Stimulated activated CD4-positive, alpha-beta T cell treated with anti-CD3 and anti-CD28 coated beads, Interleukin-4, amount 100 ng/mL, for 4 hours (primary cell): ENCODE data around the gene IGFN1.
"Not testable (repeated sequence)": the region's sequence is repeated elsewhere in the genome, so short reads cannot be mapped to it uniquely, and the experiment has no call there.

Source experiments
- DNase-seq, 2 experiments: peaks; one replicate each; pipeline ENCODE4 v3.0.0-alpha.2; 2020

The IGFN1 gene

DNA sequence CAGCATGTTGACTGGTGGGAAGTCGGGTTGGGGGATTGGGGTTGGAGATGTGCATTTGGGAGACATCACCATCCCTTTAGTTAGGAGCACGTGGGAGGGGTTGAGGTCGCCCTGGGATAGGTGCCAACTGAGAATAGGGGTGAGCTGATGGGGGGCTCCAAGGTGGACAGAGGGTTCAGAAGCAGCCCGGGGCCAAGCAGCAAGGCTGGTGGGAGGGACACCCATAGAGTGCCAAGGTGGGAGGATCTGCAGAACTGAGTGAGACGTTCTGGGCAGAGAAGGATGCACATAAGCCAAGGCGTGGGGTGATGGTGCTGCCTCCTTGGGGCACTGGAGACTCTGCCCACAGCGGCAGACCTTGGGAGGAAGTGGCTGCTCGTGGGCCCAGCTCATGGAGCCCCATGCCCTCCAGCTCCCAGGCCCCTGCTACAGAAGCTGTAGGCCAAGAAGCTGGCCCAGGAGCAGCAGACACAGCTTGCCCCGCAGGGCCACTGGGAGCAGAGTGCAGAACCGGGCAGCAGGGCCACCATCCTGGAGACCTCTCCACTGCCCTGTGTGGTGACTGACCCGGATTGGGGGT, 61.3 kb downstream of the IGFN1 start:
- no peak for DNase-seq

DNA sequence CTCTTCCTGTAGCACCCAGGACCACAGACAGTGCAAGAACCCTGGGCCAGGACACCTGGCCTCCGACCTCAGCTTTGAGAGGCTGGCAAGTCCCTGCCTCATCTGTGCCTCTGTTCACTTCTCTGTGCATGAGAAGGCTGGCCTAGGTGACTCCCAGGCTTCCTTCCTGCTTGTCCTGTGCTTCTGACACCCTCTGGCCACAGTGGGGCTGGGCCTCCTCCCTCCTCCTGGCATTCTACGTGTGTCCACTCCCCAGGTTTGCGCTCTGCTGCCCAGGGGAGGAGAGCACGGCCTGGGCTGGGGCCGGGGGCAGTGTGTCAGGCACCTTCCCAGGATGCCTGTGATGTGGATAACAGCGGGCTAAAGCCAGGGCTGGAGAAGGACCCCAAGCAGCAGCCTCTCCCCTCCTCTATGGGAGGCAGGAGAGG, 62.3 kb downstream of the IGFN1 start:
- no peak for DNase-seq

GRCh38 chr1:201253411-201253810, 62.8 kb downstream of the IGFN1 start:
- no peak for DNase-seq

DNA sequence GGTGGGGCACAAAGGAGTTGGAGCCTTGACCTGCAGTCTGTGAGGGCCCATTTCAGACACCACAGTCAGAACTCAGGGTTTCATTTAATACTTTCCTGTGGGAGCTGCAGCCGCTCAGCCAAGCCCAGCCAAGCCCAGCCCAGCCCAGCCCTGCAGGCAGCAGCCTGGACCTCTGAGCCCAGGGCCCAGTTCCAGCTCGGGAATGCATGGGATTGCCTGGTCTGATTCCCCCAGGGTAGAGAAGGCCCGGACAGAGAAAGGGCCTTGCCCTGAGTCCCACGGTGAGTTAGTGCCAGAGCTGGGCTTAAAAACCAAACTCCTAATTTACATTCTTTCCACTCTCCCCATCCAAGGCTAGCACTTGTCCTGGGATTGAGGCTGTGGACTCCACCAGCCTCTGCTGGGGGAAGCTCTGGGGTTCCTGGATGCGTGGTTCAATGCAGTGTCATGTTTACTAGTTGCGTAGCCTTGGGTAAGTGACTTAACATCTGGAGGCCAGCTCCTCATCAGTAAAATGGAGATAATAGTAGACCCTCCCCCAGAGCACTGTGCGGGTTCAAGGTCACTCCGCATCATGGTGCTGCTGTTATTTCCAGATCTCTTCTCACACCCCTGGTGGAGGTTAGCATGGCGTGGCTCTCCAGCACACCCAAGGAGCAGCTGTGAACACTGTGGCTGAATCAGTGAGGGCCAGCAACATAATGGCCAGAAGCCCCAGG, 63.4 kb downstream of the IGFN1 start:
- DNase-seq = no peak

DNA sequence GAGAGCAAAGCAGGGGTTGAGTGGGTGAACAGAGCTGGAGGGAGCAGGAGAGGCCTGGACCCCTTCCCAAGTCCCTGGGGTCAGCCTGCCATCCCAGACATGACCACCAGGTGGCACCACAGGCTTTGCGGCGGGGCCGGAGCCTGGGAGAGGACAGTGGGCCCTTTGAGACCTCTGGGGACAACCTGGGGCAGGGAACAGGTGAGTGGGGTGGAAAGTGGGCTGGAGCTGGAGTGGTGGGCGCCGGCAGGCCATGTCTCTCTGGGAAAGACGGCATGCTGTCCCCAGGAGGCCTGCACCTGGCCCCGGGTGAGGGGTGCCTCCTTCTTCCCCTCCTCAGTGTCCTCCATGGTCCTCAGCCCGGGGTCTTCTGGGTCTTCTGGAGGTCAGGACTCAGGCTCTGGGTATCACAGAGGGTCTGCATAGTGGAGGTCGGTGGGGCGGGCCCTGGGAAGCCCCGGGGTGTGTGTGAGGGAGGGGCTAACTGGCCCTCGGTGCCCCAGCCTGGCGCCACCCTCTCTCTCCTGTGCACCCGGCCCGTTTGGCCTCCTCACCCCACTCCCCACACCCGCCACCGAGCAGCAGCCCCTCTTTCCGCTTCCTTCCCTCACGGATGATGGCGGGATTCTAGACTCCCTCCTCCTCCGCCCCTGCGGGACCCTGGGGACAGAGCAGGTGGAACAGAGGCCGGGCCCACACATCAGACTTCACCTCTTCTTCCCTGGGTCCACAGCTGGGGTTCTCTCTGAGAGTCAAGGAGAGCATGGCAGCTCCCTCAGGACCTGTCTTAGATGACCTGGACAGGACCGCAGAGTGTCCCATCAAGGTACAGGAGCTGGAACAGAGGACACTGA, 64.2 kb downstream of the IGFN1 start:
- peak; percentile 32 to 64 for DNase-seq

DNA sequence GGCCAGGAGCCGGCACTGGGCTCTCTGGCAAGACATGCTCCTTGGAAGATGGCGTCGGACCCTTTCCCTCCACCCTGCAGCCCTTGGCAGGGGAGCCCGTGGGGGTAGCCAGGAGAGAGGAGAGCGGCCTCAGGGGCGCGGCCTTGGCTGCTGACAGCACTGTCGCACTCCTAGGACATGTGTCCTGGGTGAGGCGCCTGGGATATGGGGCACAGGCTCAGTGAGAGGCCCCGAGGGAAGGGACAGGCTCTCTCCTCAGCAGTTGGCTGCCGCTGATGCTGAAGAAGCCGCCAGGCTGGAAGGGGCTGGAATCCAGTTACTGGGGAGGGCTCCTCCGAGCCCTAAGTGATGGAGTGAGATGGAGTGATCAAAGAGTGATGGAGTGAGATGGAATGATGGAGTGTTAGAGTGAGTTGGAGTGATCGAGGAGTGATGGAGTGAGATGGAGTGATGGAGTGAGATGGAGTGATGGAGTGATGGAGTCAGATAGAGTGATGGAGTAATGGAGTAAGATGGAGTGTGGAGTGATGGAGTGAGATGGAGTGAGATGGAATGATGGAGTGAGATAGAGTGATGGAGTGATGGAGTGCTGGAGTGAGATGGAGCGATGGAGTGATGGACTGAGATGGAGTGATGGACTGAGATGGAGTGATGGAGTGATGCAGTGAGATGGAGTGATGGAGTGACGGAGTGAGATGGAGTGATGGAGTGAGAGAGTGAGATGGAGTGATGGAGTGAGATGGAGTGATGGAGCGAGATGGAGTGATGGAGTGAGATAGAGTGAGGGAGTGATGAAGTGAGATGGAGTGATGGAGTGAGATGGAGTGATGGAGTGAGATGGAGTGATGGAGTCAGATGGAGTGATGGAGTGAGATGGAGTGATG, 65.1 kb downstream of the IGFN1 start:
- DNase-seq = no peak

DNA sequence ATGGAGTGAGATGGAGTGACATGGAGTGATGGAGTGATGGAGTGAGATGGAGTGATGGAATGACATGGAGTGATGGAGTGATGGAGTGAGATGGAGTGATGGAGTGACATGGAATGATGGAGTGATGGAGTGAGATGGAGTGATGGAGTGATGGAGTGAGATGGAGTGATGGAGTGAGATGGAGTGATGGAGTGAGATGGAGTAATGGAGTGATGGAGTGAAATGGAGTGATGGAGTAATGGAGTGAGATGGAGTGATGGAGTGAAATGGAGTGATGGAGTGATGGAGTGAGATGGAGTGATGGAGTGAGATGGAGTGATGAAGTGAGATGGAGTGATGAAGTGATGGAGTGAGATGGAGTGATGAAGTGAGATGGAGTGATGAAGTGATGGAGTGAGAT, 67.5 kb downstream of the IGFN1 start:
- DNase-seq = not testable (repeated sequence)

DNA sequence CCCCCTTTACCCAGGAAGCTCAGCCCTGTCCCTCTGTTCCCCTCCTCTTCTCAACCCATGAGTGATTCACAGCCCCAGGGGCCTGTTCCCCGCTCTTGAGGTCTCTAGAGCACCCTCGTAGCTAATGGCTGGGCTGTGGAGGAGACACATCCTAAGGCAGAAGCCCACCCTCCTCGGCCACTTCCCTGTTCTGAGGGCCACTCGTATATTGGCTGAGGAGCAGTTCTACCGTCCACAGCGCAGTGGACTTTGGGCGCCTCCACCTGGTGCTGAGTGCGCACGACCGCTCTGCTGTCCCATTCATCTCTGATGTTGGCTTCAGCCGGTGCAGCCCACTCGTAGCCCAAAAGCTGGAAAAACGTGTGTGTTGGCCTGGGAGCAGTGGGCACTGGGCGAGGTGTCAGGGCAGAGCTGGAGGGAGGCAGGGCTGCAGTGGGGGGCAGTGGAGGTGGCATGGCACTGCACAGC, 68.2 kb downstream of the IGFN1 start:
- DNase-seq = no peak

DNA sequence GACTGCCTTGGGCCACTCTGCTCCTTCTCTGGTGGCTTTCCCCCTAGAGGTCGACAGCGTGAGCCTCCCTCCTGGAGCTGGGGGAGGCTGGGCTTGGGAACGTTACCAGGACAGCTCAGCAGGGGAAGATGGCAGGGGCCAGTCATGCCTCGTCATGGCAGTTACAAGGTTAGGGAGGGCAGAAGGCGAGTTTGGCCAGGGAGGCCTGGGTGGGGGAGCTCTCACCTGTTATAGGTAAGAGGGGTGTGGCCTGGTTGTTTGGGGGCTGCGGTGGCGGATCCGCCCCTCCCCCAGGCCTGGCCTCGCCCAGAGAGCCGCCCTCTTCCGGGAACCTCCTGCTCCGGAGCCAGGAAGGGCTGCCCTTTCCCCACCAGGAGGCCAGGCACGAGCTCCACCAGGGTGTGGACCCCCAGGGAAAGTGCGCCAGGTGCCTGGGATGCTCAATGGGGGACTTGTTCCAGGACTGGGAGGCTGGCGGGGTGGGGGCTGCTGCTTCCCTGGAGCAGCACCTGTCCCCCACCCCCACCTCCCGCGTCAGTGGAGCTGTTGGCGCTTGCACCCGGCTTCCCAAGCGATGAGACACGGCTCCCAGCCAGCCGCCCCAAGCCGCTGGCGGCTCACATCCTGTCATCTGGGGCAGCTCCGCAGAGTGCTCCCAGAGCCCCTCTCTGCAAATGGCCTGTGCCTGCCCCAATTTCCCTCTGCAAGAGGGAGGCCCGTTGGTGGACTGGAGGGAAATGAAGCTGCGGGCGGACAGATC, 69.0 kb downstream of the IGFN1 start:
- DNase-seq = no peak

DNA sequence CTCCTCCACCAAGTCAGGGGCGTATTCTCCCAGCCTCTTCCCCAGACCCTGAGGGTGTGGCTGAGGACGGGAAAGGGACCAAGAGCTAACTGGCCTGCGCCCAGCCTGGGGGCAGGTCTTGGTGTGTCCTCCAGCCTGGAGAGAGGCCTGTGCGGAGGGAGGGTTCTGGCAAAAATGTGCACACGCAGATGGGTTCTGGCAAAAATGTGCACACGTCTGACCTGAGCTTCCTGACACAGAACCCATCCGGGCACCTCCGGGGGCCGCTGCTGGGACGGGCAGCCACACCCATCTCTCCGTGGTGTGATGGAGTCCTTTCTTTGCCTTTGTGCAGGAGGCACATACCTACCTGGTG, 69.6 kb downstream of the IGFN1 start:
- no peak for DNase-seq

GRCh38 chr1:201260648-201261311, 70.2 kb downstream of the IGFN1 start:
- DNase-seq = no peak

DNA sequence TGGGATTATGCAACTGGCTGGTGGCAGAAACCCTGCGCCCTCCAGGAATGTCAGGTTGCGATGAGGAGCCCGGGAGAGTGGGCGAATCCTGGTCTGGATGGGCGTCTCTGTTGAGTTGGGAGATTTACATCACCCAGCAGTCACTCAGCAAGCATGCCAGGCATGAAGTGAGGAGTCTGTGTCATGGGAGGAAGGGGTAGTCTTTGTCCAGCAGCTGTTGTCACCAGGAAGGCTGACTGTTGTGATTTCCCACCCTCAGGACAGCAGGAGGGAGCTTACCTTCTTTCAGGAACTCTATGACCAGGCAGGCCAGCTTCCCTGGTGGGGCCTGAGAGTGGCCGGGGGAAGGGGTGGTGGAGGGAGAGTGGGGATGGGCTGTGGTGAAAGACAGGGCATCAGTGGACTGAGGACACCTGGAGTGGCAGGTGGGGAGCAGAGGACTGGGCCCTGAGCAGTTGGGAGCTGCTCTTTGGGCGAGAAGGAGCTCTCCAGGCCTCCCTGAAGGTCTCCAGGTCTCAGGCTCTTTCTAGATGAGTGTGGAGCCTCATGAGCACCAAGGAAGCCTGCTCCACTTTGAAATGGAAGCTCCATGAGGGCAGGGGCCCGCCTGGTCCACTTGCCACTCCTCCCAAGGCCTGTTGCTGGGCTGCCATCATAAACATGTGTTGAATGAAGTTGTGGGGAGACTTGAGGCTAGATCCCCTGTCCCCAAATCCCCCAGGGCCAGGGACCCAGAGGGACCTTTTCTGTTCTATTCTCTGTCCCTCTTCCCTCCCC, 71.3 kb downstream of the IGFN1 start:
- no peak for DNase-seq

- no peak for DNase-seq
These were observed 72.5 kb downstream of the IGFN1 start for GRCh38 chr1:201262963-201263608.

- no peak for DNase-seq
These were observed 73.4 kb downstream of the IGFN1 start for GRCh38 chr1:201264072-201264471.

- no peak for DNase-seq
These were observed 73.9 kb downstream of the IGFN1 start for GRCh38 chr1:201264554-201264953.

DNA sequence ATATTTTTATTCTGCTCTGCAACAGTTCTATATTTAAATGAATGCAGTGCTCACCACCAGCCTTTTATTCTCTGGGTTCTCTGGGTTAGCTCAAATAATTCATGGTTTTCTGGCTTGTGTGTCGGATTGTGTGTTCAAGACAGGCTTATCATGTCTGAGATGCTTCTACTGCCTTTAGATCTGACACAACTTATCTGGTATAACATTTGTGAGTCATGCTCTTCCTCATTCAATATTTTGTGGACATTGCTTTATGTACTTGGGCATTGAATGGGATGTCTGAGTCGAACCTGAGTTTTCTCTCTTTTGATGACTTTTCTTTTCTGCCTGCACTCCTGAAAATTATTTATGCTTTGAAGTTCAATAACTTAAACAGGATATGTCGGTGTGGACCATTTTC, 75.1 kb downstream of the IGFN1 start:
- DNase-seq = no peak

DNA sequence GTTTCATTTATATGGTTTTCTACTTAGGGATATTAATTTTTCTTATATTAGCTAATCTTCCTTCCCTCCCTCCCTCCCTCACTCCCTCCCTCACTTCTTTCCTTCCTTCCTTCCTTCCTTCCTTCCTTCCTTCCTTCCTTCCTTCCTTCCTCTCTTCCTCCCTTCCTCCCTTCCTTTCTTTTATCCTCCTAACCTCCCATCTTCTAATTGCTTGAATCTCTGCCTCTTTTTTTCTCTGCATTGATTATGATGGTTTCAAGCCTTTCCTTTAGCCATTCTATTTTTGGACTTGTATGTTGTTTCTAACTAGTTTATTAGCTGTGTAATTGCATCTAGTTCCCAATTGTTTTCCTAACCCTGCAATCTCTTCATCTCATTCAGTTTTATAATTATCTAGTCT, 75.7 kb downstream of the IGFN1 start:
- DNase-seq = no peak

DNA sequence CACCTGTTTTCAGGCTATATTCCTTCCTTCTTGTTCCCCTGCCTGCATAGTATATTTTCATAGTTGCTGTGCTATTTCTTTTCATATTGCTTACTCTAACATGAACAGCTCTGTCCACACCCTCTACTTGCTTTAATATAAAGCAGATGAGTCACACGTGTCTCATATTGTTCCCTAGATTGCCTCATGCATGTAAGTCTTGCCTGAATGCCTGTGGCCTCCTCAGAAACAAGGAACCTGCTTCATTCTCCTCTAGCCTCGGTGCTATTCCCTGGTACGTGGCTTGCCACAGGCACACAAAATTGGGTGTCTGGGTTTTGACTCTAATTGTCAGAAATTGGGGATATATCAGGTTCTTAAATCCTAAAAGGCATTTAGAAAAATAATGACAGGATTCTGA, 76.2 kb downstream of the IGFN1 start:
- no peak for DNase-seq

- DNase-seq = no peak
These were observed 77.0 kb downstream of the IGFN1 start for GRCh38 chr1:201267481-201268229.
